ENCODE results near the gene LCN10.
"Not testable (repeated sequence)": the region's sequence is repeated elsewhere in the genome, so short reads cannot be mapped to it uniquely, and the experiment has no call there.

LCN10 gene

DNA sequence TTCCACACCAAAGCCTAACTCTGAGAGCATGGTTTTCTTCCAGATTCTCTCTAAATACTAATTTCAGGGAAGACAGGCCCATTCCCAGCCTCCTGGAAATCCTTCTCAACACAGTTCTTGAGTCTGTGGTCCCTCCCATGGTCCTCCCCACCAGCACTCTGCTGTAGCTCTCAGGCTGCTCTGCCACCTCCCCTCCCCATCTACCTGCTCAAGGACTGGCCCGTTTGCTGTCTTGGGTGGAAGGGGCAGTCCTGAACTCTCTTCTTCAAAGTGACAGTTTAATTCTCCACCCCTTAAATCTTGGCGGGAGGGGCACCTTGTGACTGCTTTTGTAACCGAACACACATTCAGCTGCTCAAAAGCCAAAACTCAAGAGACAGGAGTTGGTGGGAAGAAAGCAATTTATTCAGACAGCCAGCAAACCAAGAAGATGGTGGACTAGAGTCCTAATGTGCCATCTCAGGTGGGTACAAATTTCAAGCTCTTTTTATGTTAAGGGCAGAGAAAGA, 29.2 kb upstream of the LCN10 start:
- DNase-seq, result no peak

DNA sequence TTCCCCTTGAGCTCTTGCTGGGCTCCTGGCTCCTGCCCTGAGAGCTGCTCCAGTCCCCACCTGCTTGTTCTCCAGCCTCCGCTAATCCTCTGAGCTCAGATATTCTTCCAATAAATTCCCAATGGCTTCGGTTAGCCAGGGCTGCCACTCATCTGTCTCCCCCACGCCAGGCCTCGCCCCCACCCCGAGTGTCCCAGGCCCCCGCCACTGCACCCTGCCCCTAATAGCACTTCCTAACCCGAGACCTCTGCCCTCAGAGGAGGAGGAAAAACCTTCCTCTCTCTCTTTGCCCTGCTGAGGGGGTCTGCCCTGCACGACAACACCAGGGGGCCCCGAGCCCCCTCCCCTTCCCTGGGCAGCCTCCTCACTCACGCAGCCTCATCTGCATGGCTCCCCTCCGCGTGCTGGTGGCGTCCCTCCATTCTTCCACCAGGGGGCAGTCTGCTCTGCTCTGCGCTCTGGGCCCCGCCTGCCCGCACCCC, 27.0 kb upstream of the LCN10 start:
- no peak for DNase-seq

DNA sequence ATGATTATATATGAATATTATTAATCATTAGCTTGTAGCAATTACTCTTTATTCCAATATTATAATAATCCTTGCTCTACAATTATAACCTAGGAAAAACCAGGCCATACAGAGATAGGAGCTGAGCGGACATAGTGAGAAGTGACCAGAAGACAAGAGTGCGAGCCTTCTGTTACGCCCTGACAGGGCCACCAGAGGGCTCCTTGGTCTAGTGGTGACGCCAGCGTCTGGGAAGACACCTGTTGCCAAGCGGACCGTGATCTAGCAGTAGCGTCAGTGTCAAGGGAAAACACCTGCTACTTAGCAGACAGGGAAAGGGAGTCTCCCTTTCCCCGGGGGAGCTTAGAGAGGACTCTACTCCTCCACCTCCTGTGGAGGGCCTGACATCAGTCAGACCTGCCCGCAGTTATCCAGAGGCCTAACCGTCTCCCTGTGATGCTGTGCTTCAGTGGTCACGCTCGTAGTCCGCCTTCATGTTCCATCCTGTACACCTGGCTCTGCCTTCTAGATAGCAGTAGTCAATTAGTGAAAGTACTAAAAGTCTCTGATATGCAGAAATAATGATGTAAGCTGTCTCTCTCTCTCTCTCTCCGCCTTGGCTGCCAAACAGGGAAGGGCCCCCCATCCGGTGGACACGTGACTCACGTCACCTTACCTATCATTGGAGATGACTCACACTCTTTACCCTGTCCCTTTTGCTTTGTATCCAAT, 23.8 kb upstream of the LCN10 start:
- DNase-seq, result not testable (repeated sequence)

DNA sequence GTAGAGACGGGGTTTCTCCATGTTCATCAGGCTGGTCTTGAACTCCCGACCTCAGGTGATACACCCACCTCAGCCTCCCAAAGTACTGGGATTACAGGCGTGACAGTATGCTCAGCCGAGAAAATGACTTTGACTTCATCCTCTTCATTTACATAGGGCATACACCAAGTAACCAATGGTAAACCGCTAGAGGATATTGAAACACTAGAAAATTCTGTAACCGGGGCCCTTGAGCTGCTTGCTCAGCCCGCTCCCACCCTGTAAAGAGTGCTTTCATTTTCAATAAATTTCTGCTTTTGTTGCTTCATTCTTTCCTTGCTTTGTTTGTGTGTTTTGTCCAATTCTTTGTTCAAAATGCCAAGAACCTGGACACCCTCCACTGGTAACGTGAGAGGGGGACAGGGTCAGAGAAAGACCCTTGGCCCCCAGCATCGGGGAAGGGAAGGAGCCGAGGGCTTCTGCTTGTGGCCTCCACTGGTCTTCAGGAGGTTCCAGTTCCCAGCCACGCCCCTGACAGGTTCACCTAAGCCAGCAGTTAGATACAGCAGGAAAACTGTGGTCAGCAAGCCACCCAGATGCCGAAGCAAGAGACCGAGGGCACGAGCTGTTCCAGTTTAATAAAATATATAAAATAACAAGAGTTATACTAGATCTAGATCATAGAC, 23.1 kb upstream of the LCN10 start:
- not testable (repeated sequence) for DNase-seq

DNA sequence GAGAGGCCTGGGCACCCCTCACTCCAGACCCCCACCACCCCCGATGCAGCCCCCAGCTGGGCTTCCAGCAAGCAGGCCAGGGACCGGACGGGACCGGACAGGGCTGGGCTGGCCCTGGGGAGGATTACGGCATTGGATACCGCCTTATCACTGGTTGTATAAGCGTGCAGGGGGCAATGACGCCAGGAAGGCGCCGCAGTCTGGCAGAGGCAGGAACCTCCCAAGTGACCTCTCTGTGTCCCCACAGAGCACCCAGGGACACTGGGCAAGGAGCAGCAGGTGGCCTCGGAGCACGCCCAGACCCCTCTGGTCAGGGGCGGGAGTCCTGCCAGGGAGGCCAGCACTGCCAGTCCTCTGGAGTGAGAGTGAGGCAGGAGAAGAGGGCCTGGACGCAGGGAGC, 22.3 kb upstream of the LCN10 start:
- no peak for DNase-seq

DNA sequence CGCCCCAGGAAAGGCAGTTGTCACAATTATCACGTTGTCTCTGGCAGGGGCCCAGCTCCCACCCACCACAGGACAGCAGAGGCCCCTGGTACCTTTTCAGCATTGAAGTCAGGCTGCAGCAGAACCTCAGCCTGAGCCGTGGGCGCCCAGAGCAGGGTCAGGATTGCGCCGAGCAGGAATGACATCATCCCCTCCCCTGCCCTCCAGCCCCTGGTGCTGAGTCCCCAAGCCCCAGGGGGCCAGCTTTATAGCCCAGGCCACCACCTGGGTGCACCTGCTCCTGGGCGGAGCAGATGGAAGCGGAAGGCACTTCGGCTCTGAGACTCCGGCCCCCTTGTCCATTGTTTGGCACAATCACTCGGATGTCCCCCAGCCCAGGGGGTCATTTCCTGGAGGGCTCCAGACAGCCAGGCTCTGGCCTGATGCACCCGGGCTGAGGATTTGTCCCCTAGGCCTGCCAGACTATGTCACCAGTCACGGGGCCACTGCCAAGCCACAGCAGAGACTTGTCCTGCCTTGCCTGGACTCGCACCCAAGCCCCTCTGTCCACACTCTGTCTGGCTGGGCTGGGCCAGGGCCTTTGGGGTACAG, 21.7 kb upstream of the LCN10 start, which contains the start of gene LCN15:
TSS of gene LCN15 (minus strand) at position 218 of the 591 bp plus-strand sequence. CDS start at position 188, 30 bp downstream.
- DNase-seq, result no peak

DNA sequence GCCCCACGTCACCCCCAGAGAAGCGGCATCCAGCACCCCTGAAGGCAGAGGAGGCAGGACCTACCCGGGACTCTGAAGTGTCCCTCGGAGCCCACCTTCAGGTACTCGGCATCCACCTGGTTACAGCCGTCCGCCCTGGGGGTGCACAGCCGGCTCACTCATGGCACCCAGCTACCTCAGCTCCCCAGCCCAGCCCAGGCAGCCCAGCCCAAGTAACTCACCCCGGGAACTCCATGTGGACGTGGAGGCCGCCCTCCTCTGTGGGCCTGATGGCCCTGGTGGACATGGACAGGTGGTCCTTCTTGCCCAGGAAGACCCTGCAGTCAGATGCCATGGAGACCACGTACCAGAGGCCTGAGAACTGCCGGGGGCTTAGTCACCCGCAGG, 20.9 kb upstream of the LCN10 start:
- no peak for DNase-seq

DNA sequence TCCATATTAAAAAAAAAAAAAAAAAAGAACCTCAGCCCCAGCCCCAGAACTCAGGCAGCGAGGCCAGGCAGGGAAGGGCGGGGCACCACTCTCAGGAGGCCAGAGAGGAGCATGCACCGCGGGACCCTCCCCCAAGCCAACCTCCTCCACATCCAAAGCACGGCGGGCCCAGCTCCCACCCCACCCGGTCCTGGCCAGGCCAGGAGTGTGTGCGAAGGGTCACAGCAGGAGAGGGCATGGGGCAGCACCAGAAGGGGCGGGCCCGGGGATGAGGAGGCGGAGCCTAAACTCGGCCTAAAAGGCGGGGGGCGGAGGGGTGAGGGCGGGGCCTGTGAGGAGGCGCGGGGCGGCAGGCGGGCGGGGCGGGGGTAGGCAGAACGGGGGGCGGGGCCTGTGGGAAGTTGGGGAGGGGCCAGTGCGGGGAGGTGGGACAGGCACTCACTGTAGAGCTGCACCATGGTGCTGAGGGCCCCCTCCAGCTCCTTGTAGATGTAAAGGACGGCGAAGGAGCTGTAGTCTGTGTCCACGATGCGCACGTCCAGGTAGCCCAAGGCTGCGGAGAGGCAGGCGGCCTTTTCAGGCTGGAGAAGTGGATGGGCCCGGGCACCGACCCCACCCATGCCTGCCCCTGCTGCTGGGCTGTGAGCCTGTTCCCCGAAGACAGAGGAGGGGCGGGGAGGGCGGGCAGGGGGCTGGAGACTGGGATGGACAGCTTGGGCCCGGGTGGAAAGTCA, 20.3 kb upstream of the LCN10 start:
- DNase-seq, result peak; percentile 39

DNA sequence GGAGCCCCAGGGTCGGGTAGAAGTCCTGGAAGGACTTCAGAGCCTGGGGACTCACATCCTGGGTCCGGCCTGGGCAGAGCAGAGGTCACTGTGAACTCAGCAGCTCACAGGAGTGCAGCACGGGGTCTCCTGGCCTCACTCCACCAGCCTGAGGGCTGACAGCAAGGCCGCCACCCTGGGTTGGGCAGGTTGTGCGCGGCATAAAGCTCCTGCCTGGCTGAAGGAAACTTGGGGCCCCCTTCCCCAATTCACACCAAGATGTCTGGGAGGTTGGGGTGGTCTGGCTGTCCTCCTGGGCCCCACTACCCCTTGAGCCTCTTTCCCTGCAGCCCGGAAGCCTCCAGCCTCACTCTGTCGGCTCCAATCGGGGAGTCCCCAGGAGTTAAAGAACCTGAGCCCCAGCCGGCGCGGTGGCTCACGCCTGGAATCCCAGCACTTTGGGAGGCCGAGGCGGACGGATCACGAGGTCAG, 19.5 kb upstream of the LCN10 start:
- DNase-seq, result no peak

DNA sequence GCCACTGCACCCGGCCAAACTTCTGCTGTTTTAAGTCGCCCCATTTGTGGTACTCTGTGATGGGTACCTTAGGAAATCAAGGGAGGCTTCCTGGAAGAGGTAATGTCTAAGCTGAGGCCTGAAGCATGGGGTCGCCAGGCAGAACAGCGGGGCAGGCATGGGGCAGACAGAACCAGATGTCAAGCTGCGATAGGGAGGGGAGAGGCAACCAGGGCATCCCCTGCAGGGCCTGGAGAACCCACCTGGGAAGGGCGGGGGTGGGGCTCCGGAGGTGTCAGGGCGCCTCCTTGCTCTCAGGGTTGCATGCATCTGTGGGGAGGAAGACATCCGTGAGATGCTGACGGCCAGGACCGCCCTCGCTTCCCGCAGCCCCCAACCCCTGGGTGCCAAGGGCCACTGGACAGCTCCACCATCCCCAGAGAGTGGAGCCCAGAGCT, 18.8 kb upstream of the LCN10 start:
- no peak for DNase-seq

DNA sequence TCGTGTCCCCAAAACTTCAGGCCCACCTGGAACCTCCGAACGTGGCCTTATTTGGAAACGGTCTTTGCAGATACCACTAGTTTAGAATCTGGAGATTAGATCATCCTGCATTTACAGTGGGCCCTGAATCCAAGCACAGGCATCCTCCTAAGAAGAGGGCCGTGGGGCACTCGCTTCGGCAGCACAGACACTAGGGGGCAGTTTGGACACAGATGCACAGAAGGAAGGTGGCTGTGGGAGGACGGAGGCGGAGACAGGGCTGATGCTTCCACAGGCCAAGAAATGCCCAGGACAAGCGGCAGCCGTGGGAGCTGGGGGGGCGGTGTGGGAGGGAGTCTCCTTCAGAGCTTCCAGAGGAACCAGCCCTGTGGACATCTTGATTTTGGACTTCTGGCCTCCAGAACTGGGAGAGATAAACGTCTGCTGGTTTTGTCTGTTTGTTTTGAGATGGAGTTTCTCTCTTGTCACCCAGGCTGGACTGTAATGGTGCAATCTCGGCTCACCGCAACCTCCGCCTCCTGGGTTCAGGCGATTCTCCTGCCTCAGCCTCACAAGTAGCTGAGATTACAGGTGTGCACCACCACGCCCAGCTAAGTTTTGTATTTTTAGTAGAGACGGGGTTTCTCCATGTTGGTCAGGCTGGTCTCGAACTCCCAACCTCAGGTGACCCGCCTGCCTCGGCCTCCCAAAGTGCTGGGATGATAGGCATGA, 18.2 kb upstream of the LCN10 start:
- not testable (repeated sequence) for DNase-seq

DNA sequence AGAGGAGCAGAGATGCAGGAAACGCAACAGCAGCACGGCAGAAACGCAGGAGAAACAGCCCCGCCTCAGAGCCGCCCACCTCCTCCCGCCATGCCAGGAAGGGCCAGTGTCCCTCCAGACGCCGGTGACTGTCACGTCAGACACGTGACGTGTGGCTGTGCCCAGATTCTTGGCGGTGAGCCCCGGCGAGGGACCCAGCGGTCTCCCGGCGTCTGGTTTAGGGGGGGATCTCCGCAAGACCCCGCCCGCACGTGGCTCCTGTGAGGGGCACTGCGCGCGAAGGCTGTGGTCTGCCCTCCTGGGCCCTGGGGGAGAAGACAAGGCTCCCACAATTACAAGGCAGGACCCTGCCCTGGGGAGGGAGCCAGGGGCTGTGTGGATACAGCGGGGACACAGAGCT, 17.7 kb upstream of the LCN10 start:
- DNase-seq, result no peak

DNA sequence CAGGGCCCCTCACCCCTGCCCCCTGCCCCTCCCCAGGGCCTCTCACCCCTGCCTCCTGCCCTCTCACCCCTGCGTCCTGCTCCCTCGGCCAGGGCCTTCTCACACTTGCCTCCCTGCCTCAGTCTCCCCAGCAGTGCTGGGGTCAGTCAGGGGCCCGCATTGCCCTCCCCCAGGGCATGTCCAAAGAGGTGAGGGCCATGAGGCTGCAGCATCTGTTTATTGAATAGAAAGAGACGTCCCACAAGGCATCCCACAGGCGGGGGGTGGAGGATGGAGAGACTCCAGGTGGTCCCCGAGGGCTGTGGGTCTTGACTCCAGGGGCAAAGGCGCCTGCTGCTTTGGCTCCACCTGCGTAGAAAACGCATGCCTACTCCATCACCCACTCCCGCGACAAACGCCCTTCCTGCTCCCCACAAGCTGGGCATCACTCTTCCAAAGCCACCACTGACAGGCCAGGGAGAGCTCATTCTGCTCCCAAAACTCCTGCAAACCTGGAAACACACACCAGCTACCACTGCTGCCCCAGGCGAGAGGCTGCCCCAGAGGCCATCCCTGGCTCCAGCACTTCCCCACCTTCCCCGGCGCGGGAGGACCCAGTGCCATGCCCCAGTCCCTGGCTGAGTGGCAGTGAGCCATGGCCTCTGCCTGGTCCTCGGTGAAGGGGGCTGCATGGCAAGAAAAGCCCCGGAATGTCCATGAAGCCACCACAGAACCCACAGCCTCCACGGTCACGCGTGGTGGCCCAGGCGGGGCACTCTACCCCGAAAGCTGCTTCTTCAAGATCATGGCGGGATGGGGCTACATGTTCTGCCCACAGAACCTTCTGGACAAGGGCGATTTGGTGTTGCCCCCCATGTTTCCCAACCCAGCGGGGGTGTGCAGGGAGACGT, 16.9 kb upstream of the LCN10 start:
- DNase-seq, result no peak

DNA sequence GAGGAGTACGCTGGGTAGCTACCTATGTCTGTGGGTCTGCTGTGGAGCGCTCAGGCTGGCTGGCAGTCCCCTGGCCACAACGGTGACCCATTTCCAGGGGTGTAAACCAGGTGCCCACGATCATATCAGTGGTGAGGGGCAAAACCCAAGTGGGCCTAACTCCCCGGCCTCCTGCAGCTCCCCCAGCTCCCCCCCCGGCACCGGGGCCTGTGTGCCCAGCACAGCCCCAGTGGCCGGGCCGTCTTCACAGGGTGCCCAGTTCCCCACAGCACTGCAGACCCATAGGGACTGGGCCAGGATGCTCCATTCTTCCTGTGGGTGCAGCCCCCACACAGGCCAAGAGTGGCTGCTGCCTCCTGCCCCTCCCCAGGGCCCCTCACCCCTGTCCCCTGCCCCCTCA, 16.3 kb upstream of the LCN10 start:
- no peak for DNase-seq

DNA sequence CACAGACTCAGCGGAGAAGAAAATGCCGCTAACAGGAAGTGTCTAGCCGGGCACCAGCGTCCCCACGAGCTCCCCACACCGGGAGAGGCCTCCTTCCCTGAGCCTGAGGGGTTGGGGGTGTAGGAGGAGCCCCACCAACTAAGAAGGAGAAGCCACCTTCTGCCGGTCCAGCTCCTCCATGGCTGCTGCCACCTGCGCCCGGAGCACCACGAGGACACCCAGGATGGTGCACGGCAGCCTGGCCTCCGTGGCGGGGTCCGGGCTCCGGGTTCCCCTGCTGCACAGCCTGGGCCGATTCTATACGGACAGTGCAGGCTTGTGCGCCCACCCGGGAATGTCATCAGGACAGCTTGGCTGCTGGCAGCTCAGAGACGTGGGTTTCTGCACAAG, 15.0 kb upstream of the LCN10 start:
- no peak for DNase-seq

DNA sequence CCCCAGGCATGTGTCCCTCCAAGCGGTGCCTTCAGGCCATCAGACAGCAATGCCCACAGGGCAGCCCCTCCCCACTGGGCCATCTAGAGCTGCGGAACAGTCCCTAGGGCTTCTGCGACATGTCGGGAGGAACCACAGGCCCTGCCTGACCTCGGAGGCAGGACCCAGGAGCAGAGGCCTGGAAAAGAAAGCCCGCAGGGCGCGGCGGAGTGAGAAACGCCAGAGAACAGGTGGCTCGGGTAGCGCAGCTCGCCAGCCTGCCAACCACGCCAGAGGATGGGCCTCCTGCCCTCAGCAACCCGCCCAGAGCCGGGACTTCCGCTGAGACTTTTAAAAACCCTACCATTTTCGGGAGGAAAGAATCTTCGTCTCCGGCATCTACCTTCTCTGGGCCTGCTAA, 14.6 kb upstream of the LCN10 start:
- no peak for DNase-seq

DNA sequence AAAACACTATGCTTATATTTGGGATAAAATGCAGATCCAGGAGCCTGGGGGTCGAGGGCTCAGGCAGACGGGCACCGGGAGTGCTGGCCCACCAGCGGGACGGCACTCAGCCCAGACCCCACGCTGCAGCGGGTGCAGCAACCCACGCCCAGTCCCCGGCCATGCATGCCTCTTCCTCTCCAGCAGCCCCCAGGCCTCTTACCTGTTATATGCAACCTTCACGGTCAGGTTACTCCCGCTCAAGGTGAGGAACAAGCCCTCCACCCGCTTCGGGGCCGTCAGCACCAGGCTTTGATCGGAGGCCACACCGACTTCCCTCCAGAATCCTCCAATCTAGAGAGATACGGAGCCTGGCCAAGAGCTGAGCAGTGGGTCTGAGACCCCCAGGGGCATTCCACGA, 14.1 kb upstream of the LCN10 start:
- DNase-seq, result no peak

DNA sequence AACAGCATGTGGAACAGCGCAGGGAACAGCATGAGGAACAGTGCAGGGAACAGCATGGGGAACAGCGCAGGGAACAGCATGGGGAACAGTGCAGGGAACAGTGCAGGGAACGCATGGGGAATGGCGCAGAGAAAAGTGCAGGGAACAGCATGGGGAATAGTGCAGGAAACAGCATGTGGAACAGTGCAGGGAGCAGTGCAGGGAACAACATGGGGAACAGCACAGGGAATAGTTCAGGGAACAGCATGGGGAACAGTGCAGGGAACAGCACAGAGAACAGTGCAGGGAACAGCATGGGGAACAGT, 13.3 kb upstream of the LCN10 start:
- DNase-seq, result no peak

DNA sequence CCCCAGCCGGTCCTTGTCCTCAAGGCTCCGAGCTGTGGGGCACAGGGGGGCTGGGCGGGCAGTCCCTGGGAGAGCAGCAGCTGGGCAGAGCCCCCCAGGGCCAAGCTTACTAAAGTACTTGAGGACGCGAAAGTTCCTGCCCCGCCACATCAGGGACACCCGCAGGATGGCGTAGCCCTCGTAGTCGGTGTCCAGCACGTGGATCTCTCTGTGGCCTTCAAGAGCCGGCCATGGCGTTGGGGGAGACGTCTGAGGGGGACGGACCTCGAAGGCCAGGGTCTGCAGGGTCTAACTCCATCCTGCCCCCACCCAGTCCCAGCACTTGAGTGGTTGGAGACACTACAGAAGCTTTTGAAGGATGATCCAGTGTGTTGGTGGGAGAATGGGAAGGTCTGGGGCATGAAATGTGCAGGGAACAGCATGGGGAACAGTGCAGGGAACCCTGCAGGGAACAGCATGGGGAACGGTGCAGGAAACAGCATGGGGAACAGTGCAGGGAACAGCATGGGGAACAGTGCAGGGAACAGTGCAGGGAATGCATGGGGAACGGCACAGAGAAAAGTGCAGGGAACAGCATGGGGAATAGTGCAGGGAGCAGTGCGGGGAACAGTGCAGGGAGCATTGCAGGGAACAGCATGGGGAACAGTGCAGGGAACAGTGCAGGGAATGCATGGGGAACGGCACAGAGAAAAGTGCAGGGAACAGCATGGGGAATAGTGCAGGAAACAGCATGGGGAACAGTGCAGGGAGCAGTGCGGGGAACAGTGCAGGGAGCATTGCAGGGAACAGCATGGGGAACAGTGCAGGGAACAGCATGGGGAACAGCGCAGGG, 12.8 kb upstream of the LCN10 start:
- DNase-seq, result not testable (repeated sequence)

DNA sequence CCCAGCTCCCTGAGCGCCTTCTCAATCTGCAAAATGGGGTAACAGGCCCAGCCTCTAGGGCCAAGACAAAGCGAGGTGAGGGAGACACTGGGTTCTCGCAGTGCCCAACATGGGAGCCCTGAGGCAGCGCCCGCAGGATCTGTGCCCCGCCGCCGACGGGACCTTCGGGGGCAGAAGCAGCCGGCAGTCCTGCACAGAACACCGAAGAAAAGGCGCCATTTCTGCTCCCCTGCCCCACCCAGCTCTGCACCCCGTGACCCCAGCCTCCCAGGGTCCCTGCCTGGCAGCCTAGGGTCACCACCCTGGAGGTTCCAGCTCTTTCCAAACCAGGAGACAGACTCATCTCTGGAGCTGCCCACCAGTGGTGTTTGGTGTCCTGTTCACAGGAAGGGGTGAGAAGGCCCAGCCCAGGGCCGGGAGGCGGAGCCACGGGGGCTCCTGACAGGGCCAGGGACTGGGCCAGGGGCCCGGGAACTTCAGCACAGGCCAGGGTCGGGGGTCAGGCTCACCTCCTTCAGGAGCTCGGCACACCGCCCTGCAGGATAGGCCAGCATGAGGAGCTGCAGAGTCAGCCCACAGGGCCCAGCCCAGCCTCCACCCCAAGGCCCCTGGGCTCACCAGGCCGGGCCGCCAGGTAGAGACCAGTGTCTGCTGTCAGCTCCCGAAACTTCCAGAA, 12.0 kb upstream of the LCN10 start:
- DNase-seq, result no peak
